Lower leg skin (tissue), 4 donors: Measurements from ENCODE around the gene AJAP1. TPM values are rescaled to one million over a fixed set of nuclear protein-coding genes. Genes with fewer than 3 reads are reported as not detected.

Source experiments
- DNase-seq, 2 donors: peaks; one replicate each; pipeline ENCODE4 v3.0.0-alpha.2; 2019; ENCODE audit warnings: low spot score in 2 of 2
- H3K4me3 ChIP-seq: fragments of 200-600 bp; sonication (generic); 2 replicates; pipeline ENCODE4 v1.5.1; 2017; ENCODE audit warnings: mild to moderate bottlenecking, low read depth; ENCODE audit not compliant: poor library complexity, severe bottlenecking
- CTCF ChIP-seq, 3 donors: fragments of 450-650 bp; IDR thresholded peaks; one replicate each; pipeline ENCODE4 v1.5.1; 2016; ENCODE audit warnings: antibody characterized with exemption in 3 of 3, mild to moderate bottlenecking in 3 of 3, moderate library complexity in 2 of 3
- POLR2A ChIP-seq, 2 donors: fragments of 450-650 bp; IDR thresholded peaks; one replicate each; pipeline ENCODE4 v1.6.1; 2016 to 2017; ENCODE audit warnings: antibody characterized with exemption in 2 of 2, mild to moderate bottlenecking in 1 of 2, moderate library complexity in 1 of 2
- WGBS, 2 donors: methylation state at CpG; one replicate each; pipeline ENCODE4 v1.1.5; 2018; 5-methylcytosine and 5-hydroxymethylcytosine counted together
- intact Hi-C: fragments of 100-400 bp; cut with DNase I; formaldehyde crosslinking; loops from one replicate; pipeline ENCODE4 v1.15.0; 2023; ENCODE audit warnings: low total_unique reads
- total RNA-seq, 4 donors: library from RNA; depleted of rRNA; stranded (reverse); fragments of >200 nt; gene quantifications; one replicate each; pipeline ENCODE4 v1.1.0, GENCODE V29; 2016

The AJAP1 gene
- total RNA-seq = 1 to 10 TPM in 3 of 4 donors, under 1 TPM in 1; 0.69 to 1.7 (median 1.3) TPM

GRCh38 chr1:4653796-4654725 lies at the start of gene AJAP1:
AJAP1 (plus strand) TSS chr1:4654609; CDS start chr1:4655426, 817 bp downstream.
- DNase-seq = no peak
- no peak within 1 kb of the TSS for H3K4me3 ChIP-seq
- intact Hi-C loops = no loop called here
- 2 to 5% methylated on average over 36 to 62 of the region's 112 CpGs for WGBS, 2 donors
- TF ChIP-seq CTCF (IDR thresholded peaks at IDR 0.05) = no peak
- no peak for TF ChIP-seq POLR2A (IDR thresholded peaks at IDR 0.05)

- intact Hi-C loops = no loop called here
- no peak overlapping the region for H3K4me3 ChIP-seq
- WGBS, 2 donors = 40 to 43% methylated on average over 6 of the region's 6 CpGs
- no peak for DNase-seq
- TF ChIP-seq POLR2A (IDR thresholded peaks at IDR 0.05) = no peak
- no peak for TF ChIP-seq CTCF (IDR thresholded peaks at IDR 0.05)
These were observed 49.3 kb upstream of the AJAP1 start for GRCh38 chr1:4605158-4605557.

- intact Hi-C loops = no loop called here
- DNase-seq = no peak
- 80 to 82% methylated on average over 24 of the region's 24 CpGs for WGBS, 2 donors
- TF ChIP-seq POLR2A (IDR thresholded peaks at IDR 0.05) = no peak
- TF ChIP-seq CTCF (IDR thresholded peaks at IDR 0.05) = no peak
- no peak overlapping the region for H3K4me3 ChIP-seq
These were observed 42.7 kb upstream of the AJAP1 start for GRCh38 chr1:4611563-4612341.

- intact Hi-C loops = no loop called here
- no peak for DNase-seq
- TF ChIP-seq POLR2A (IDR thresholded peaks at IDR 0.05) = no peak
- TF ChIP-seq CTCF (IDR thresholded peaks at IDR 0.05) = no peak
- no peak overlapping the region for H3K4me3 ChIP-seq
- WGBS, 2 donors = 64 to 71% methylated on average over 7 of the region's 7 CpGs
These were observed 41.4 kb upstream of the AJAP1 start for GRCh38 chr1:4612991-4613390.

- TF ChIP-seq POLR2A (IDR thresholded peaks at IDR 0.05) (no peak), CTCF (IDR thresholded peaks at IDR 0.05) (no peak)
- intact Hi-C loops = no loop called here
- DNase-seq = no peak
- no peak overlapping the region for H3K4me3 ChIP-seq
- WGBS, 2 donors = 80 to 84% methylated on average over 26 of the region's 26 CpGs
These were observed 40.6 kb upstream of the AJAP1 start for GRCh38 chr1:4613606-4614370.
